ENCODE results near the gene CTDSP2. TPM values are rescaled to one million over a fixed set of nuclear protein-coding genes. Genes with fewer than 3 reads are reported as not detected.
A peak's percentile ranks its signal among the peaks of the same experiment; 100 is the strongest.

Gene CTDSP2
- total RNA-seq, 2 experiments from 2014 or later = 44.2 to 118 TPM

DNA sequence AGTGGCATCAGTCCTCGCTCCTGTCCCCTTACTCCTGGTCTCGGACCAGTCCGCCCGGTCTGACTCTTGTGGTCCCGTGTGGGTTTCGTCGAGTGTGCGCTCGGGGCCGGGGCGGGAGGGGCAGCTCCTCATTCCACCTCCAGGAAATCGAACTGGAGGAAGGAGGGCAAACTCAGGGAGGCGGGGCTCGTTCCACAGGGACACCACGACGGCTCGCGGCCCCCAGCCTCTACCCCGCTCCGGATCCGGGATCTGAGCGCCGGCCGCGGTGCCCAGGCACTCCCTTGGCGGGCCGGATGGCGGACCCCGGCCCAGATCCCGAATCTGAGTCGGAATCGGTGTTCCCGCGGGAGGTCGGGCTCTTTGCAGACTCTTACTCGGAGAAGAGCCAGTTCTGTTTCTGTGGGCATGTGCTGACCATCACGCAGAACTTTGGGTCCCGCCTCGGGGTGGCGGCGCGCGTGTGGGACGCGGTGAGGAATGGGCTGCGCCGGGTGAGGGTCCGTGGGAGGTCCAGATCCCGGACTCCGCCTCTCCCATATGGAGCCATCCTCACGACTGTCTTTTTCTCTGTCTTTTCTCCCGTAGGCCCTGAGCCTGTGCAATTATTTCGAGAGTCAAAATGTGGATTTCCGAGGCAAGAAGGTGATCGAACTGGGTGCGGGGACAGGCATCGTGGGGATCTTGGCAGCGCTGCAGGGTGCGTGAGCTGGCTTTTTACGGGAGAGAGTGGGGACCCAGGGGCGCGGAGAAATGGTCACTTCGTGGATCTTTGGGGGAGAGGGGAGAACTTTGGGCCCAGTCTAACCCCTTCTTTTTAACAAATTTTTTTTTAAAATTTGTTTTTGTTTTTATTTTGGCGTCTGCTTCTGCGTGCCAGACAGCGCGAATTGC, 73.9 kb downstream of the CTDSP2 start, which contains the start of gene EEF1AKMT3:
EEF1AKMT3 (plus strand) TSS at position 186 of the 894 bp plus-strand sequence; CDS start at position 297, 111 bp downstream.
- peak within 1 kb of the TSS; percentile 83 for H3K4me2 ChIP-seq (ENCODE audit: low read length)
- peaks cover 31% of the 10 kb centered on the region for H3K36me3 ChIP-seq (ENCODE audit: insufficient read depth, low read length)
- H3K27ac ChIP-seq (ENCODE audit: low read depth, low read length, poor library complexity, severe bottlenecking) = peak within 1 kb of the TSS; percentile 70
- CTCF ChIA-PET (ENCODE audit: unreplicated experiment) = interaction anchor here (0.6 to 0.7 kb wide), 2 partner anchors 13 to 249 kb away, joined by 3 to 10 read pairs; no protein-coding TSS in a partner anchor
- H3K9me2 ChIP-seq (ENCODE audit: insufficient read depth, low read length) = no peaks in the 10 kb centered on the region
- H3K79me2 ChIP-seq (ENCODE audit: insufficient read depth, low read depth, low read length) = peaks cover 12% of the 10 kb centered on the region; the same call in 1 of the 2 replicates
- intact Hi-C loops (cut with micrococcal nuclease; ENCODE audit: unreplicated experiment) = no loop called here
- BruUV-seq (replicated peaks) = no TSS peak
- H3K4me1 ChIP-seq (ENCODE audit: insufficient read depth, low read length, poor library complexity, severe bottlenecking) = peaks cover 25% of the 10 kb centered on the region
- POLR2A ChIA-PET = interaction anchor here (0.9 to 1.3 kb wide), 7 partner anchors 9 to 27 kb away, joined by 3 to 5 read pairs (median 3); partner anchors contain the start of gene TSFM
- no peaks in the 10 kb centered on the region for H3K9me3 ChIP-seq (ENCODE audit: low read length)
- TF ChIP-seq, protein P1, sequence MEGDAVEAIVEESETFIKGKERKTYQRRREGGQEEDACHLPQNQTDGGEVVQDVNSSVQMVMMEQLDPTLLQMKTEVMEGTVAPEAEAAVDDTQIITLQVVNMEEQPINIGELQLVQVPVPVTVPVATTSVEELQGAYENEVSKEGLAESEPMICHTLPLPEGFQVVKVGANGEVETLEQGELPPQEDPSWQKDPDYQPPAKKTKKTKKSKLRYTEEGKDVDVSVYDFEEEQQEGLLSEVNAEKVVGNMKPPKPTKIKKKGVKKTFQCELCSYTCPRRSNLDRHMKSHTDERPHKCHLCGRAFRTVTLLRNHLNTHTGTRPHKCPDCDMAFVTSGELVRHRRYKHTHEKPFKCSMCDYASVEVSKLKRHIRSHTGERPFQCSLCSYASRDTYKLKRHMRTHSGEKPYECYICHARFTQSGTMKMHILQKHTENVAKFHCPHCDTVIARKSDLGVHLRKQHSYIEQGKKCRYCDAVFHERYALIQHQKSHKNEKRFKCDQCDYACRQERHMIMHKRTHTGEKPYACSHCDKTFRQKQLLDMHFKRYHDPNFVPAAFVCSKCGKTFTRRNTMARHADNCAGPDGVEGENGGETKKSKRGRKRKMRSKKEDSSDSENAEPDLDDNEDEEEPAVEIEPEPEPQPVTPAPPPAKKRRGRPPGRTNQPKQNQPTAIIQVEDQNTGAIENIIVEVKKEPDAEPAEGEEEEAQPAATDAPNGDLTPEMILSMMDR (conservative IDR thresholded peaks at IDR 0.05; ENCODE audit: low read length) = no peak
- no peak for TF ChIP-seq EZH2phosphoT487 (IDR thresholded peaks at IDR 0.05; ENCODE audit: borderline replicate concordance, low read depth, low read length)
- H2AFZ ChIP-seq (ENCODE audit: low read length) = peak within 1 kb of the TSS; percentile 94
- H3K4me3 ChIP-seq (ENCODE audit: low read depth, low read length, poor library complexity, severe bottlenecking) = peak within 1 kb of the TSS; percentile 81
- DNase-seq (ENCODE audit: low spot score) = no peak
- no peaks in the 10 kb centered on the region for H4K20me1 ChIP-seq (ENCODE audit: insufficient read depth, low read length)

DNA sequence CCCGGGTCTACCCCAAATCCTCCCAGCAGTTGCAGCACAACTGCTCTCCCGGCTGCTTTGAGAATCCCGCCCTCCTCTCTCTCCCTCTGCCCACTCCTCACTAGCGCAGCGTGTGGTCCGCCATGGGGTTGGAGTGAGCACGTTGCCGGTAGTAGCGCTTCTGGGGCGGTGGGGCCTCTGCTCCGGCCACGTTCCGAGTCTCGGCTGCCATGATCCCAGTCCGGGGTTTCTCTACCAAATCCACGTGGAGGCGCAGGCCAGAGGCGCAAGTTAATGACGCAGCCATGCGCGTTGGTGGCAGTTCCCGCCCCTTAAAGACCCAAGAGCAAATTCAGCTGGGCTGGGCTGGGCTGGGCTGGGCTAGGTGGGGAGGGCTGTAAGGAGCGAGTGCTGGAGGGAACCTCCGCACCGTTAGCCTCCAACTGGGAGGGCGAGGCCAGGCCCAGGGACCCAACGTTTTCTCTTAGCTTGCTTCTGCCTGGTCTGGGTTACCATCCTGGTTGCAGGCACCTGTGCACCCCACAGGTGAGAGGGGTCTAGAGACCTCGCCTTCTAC, 74.6 kb downstream of the CTDSP2 start, which contains the start of gene METTL1:
METTL1 (minus strand) TSS at position 233 of the 556 bp plus-strand sequence; CDS start at position 211, 22 bp downstream.
- intact Hi-C loops (cut with micrococcal nuclease; ENCODE audit: unreplicated experiment) = no loop called here
- Histone ChIP-seq H3K36me3 (ENCODE audit: insufficient read depth, low read length) (peaks cover 32% of the 10 kb centered on the region), H3K9me3 (ENCODE audit: low read length) (no peaks in the 10 kb centered on the region), H3K4me1 (ENCODE audit: insufficient read depth, low read length, poor library complexity, severe bottlenecking) (peaks cover 25% of the 10 kb centered on the region), H3K9me2 (ENCODE audit: insufficient read depth, low read length) (no peaks in the 10 kb centered on the region), H2AFZ (ENCODE audit: low read length) (peak within 1 kb of the TSS; percentile 94), H3K79me2 (ENCODE audit: insufficient read depth, low read depth, low read length) (peaks cover 12% of the 10 kb centered on the region; the same call in 1 of the 2 replicates), H4K20me1 (ENCODE audit: insufficient read depth, low read length) (no peaks in the 10 kb centered on the region), H3K4me3 (ENCODE audit: low read depth, low read length, poor library complexity, severe bottlenecking) (peak within 1 kb of the TSS; percentile 81), H3K27ac (ENCODE audit: low read depth, low read length, poor library complexity, severe bottlenecking) (peak within 1 kb of the TSS; percentile 70), H3K4me2 (ENCODE audit: low read length) (peak within 1 kb of the TSS; percentile 83)
- BruUV-seq (replicated peaks) = no TSS peak
- ChIA-PET POLR2A (interaction anchor here (0.7 to 1.3 kb wide), 7 partner anchors 9 to 130 kb away, joined by 3 to 5 read pairs (median 4); partner anchors contain the start of gene TSFM), CTCF (ENCODE audit: unreplicated experiment) (interaction anchor here (0.5 to 0.7 kb wide), 4 partner anchors 12 to 249 kb away, joined by 3 to 10 read pairs (median 3); no protein-coding TSS in a partner anchor)
- peak; percentile 96 for DNase-seq (ENCODE audit: low spot score)
- TF ChIP-seq, protein P1 (conservative IDR thresholded peaks at IDR 0.05; ENCODE audit: low read length) = no peak
- no peak for TF ChIP-seq EZH2phosphoT487 (IDR thresholded peaks at IDR 0.05; ENCODE audit: borderline replicate concordance, low read depth, low read length)
